GM11168 (cell line): ENCODE measurements around the gene UCMA.

Source experiments
- in situ Hi-C: fragments of 300-500 bp; cut with MboI; formaldehyde crosslinking; loops from one replicate; pipeline ENCODE4 v1.12.0; 2022; ENCODE audit warnings: low sequenced_read_pairs; ENCODE audit not compliant: unreplicated experiment

Gene UCMA

GRCh38 chr10:13190816-13191215 is 43.4 kb downstream of the UCMA start:
- in situ Hi-C loops: no loop called here

GRCh38 chr10:13189961-13190360 is 44.2 kb downstream of the UCMA start:
- in situ Hi-C loops: no loop called here

GRCh38 chr10:13188593-13188992 is 45.6 kb downstream of the UCMA start:
- in situ Hi-C loops: no loop called here

DNA sequence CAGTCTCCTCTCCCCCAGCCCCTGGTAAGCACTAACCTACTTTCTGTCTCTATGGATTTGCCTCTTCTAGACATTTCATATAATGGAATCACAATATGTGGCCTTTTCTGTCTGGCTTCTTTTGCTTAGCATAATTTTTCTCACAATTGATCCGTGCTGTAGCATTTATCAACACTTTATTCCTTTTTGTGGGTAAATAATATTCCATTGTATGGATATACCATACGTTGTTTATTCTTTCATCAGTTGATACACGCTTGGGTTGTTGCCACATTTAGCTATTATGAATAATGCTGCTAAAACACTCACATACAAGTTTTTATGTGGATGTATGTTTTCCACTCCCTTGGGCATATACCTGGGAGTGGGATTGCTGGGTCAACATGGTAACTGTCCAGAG is 47.0 kb downstream of the UCMA start:
- in situ Hi-C loops: no loop called here

DNA sequence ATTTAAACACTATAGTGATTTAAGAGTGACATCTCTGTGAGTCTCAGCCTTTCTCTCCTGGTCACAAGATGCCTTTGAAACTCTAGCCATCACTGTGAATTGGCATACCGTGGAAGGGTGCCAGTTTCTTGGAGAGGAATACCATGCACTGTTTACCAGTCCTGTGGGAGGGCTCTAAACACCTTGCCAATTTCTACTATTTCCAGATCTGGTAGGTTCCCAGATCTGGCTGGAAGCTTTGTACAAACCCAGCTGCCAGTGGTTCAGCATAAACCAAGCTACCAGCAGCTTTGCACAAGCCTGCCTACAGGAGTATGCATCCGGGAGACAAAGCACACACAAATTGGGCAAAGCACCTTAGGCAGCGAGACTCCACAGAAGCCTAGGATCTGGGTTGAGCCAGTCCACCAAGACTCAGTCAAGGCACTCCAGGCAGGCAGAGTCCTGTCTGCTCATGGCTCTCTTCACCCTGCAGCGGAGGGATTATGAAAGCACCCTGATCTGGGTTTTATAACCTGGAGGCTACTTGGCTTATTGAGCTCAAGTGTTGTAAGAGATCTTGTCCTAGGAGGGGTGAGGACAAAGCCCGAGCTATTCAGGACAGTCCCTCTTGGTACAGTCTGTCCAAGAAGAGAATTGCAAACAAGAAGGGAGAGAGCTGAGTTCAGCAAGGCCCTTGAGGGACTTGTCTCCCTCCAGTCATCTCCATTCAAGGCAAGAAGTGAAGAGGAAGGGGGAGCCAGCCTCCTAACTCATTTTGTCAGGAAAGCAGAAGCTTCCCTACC is 49.3 kb downstream of the UCMA start:
- in situ Hi-C loops: no loop called here

DNA sequence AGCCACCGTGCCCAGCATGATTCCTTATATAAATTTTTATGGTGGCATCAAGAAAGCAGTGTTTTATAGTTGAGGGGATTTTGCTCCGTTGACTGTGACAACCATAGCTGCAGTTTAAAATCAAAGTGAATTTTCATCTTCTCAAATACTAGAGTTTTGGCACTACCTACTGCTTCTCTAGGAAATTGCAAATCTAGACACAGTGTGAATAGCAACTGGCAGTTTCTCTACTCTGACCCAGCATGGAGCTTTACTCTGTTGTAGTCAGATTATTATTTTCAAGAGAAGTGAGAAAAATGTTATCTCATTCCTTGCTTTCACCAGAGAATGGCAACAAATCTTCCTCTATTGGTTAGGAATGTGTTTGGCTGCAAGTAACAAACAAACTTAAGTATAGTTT is 49.9 kb downstream of the UCMA start:
- in situ Hi-C loops: no loop called here

DNA sequence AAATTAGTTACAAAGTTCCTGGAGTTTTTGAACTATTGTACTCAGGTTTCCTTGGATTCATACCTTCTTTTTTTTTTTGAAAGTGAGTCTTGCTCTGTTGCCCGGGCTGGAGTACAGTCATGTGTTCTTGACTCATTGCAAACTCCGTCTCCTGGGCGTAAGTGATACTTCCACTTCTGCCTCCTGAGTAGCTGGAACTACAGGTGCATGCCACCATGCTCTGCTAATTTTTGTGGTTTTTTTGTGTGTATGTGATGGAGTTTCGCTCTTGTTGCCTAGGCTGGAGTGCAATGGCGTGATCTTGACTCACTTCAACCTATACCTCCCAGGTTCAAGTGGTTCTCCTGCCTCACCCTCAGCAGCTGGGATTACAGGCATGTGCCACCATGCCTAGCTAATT is 50.5 kb downstream of the UCMA start:
- in situ Hi-C loops: no loop called here

DNA sequence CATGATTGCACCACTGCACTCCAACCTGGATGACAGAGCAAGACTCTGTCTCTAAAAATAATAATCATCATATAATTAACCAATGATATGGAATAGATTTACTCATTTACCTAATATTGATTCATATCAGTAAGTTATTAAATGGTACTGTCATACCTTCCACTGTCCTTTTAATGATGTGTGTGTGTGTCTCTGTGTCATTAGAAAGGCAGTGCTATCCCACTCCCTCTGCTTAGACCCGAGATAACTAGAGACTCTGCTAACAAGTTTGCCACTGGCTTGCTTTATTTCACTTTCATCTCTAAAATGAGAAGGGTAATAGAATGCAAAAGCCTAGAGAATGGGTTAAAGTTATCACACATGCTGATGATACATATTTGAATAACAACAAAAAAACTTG is 51.8 kb downstream of the UCMA start:
- in situ Hi-C loops: no loop called here

DNA sequence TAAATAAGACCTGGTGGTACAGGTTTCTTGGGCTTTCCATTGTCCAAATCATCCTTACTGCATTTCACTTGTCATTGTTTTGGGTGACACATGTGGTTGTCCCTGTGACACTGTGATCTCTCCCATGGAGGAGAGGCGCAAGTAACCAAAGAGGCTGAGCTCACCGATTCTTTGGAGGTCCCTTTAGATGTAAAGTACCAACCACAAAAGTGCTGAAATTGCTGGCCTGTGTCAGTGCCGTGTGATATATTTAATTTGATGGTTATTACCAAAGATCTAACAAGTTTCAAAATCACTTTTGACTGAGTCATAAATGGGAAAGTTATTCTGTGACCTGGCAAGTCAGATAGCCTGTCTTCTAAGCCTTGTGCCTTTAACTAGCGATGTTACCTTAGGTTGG is 53.4 kb downstream of the UCMA start:
- in situ Hi-C loops: no loop called here

DNA sequence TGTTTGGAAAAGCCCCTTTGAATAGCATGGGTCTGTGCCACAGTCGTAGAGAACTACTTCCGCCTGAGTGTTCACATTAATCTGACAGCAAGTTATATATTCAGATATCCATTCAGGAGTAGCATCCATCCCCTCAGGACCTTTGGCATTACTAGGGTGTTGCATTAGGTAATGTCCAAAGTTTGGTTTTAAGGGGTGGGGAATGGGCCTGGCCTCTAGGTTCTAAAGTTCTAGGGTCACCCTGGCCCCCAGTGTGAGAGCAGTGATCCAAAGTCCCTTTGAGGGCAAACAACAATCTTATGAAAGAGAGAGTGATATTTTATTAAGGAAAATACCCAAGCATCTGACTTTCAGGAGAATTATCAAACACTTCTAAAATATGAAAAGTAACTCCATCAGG is 60.6 kb downstream of the UCMA start:
- in situ Hi-C loops: no loop called here
